ENCODE data around the gene ARAF.

- TF ChIP-seq POLR2A (IDR thresholded peaks at IDR 0.05) = no peak
- TF ChIP-seq CTCF (IDR thresholded peaks at IDR 0.05) = no peak
Measured at GRCh38 chrX:47570794-47571193, 9.8 kb downstream of the ARAF start.
